PFSK-1 (cell line): ENCODE results near the gene MAPK14.

Experiments
- POLR2AphosphoS5 ChIP-seq: IDR thresholded peaks from 2 replicates; pipeline ENCODE4 v1.6.1; 2012; ENCODE audit warnings: low read depth, mild to moderate bottlenecking, control low read depth, low read length, moderate library complexity
- SIN3A ChIP-seq: IDR thresholded peaks from 2 replicates; pipeline ENCODE4 v1.6.1; 2012; ENCODE audit warnings: mild to moderate bottlenecking, low read length, moderate library complexity, borderline replicate concordance; ENCODE audit not compliant: insufficient read depth

DNA sequence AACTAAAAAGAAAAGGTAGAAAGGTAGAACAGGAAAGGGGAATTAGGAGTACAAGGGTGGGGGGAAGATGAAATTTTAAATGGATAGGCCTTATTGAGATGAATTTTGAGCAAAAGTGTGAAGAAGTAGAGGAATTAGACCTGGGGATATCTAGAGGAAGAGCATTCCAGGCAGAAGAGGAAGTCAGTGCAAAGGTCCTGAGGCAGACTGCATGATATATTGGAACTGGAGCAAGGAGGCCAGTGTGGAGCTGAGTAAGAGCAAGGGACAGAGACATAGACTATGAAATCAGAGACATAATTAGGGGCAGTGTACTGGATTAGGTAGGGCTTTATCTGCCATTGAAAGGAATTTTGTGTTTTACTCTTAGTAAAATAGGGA, 40.4 kb downstream of the MAPK14 start:
- TF ChIP-seq SIN3A, result no peak
- no peak for TF ChIP-seq POLR2AphosphoS5
